ENCODE measurements around the gene ELOVL3. TPM values are rescaled to one million over a fixed set of nuclear protein-coding genes. Genes with fewer than 3 reads are reported as not detected.

The ELOVL3 gene
- total and polyA plus RNA-seq, 2 of the 4 experiments (the other 2 are of a cell fraction) = 0.09 to 0.36 TPM

DNA sequence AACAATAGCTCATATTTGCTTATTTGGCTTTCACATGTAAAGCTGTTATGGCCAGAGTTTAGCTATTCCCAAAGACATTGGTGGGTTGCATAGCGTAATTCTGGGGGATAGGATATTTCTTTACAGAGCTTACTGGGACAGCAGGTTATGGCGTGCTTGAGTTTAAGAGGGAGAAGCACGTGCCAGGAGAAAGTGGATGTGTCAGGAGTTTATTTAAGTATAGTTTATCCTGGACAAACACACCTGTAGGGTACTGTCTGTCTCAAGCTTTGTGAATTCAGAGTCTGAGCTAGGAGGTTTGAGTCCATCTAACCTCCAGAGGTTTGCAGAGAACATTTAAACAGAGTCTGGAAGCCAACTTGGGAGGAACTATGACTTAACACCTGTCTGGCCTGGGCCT, 40.6 kb downstream of the ELOVL3 start:
- peaks cover 30 to 78% of the 10 kb centered on the region in 2 experiments for H3K79me1 ChIP-seq (ENCODE audit: low read depth in 1 of 2, low read length in 2 of 2)
- TF ChIP-seq MXI1 (IDR thresholded peaks at IDR 0.05; ENCODE audit: borderline replicate concordance, low read depth, low read length) (no peak), NFE2L2 (IDR thresholded peaks at IDR 0.05; ENCODE audit: low read depth, low read length) (no peak), RAD21 (IDR thresholded peaks at IDR 0.05; ENCODE audit: low read length) (no peak), MAFK (IDR thresholded peaks at IDR 0.05; ENCODE audit: low read depth, low read length) (no peak), CHD1 (IDR thresholded peaks at IDR 0.05; ENCODE audit: low read depth, low read length) (no peak), BHLHE40 (IDR thresholded peaks at IDR 0.05; ENCODE audit: low read depth, low read length) (no peak), CEBPB (IDR thresholded peaks at IDR 0.05; ENCODE audit: low read depth, low read length) (no peak), SMC3 (IDR thresholded peaks at IDR 0.05; ENCODE audit: low read depth, low read length) (no peak), RFX5 (IDR thresholded peaks at IDR 0.05; ENCODE audit: low read depth, low read length) (no peak), MAZ (IDR thresholded peaks at IDR 0.05; ENCODE audit: borderline replicate concordance, low read depth, low read length) (no peak), FOS (IDR thresholded peaks at IDR 0.05; ENCODE audit: low read depth, low read length) (no peak), POLR2A (IDR thresholded peaks at IDR 0.05; ENCODE audit: low read depth, low read length) (no peak), RCOR1 (IDR thresholded peaks at IDR 0.05; ENCODE audit: insufficient replicate concordance, low read length) (no peak)
- TF ChIP-seq, protein P1, sequence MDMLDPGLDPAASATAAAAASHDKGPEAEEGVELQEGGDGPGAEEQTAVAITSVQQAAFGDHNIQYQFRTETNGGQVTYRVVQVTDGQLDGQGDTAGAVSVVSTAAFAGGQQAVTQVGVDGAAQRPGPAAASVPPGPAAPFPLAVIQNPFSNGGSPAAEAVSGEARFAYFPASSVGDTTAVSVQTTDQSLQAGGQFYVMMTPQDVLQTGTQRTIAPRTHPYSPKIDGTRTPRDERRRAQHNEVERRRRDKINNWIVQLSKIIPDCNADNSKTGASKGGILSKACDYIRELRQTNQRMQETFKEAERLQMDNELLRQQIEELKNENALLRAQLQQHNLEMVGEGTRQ (IDR thresholded peaks at IDR 0.05; ENCODE audit: low read depth, low read length) = no peak
- TF ChIP-seq, protein P2, sequence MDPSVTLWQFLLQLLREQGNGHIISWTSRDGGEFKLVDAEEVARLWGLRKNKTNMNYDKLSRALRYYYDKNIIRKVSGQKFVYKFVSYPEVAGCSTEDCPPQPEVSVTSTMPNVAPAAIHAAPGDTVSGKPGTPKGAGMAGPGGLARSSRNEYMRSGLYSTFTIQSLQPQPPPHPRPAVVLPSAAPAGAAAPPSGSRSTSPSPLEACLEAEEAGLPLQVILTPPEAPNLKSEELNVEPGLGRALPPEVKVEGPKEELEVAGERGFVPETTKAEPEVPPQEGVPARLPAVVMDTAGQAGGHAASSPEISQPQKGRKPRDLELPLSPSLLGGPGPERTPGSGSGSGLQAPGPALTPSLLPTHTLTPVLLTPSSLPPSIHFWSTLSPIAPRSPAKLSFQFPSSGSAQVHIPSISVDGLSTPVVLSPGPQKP (IDR thresholded peaks at IDR 0.05; ENCODE audit: borderline replicate concordance, low read depth, low read length) = no peak
- TF ChIP-seq, protein P3, sequence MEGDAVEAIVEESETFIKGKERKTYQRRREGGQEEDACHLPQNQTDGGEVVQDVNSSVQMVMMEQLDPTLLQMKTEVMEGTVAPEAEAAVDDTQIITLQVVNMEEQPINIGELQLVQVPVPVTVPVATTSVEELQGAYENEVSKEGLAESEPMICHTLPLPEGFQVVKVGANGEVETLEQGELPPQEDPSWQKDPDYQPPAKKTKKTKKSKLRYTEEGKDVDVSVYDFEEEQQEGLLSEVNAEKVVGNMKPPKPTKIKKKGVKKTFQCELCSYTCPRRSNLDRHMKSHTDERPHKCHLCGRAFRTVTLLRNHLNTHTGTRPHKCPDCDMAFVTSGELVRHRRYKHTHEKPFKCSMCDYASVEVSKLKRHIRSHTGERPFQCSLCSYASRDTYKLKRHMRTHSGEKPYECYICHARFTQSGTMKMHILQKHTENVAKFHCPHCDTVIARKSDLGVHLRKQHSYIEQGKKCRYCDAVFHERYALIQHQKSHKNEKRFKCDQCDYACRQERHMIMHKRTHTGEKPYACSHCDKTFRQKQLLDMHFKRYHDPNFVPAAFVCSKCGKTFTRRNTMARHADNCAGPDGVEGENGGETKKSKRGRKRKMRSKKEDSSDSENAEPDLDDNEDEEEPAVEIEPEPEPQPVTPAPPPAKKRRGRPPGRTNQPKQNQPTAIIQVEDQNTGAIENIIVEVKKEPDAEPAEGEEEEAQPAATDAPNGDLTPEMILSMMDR (conservative IDR thresholded peaks at IDR 0.05; ENCODE audit: low read depth, low read length) = no peak
- H4K5ac ChIP-seq (ENCODE audit: low read depth, low read length) = no peak overlapping the region
- DNase-seq (no peak), ATAC-seq (ENCODE audit: low read depth) (no peak)
- no peak overlapping the region for H3K4ac ChIP-seq (ENCODE audit: low read depth, low read length)
- intact Hi-C loops (cut with micrococcal nuclease) = no loop called here
- dilution Hi-C loops (cut with HindIII; ENCODE audit: low sequenced_read_pairs, unreplicated experiment) = no loop called here
- no peak overlapping the region for H4K91ac ChIP-seq (ENCODE audit: insufficient read depth, low read depth, low read length)
- peaks cover 77% of the 10 kb centered on the region for H4K20me1 ChIP-seq (ENCODE audit: insufficient read depth, low read length)
- no peak overlapping the region for H3K23ac ChIP-seq (ENCODE audit: low read depth, low read length)
- H3K36me3 ChIP-seq (ENCODE audit: control insufficient read depth, insufficient read depth, low read length) = peaks cover 13% of the 10 kb centered on the region
- BruUV-seq (replicated peaks) = no TSS peak
- H3K18ac ChIP-seq (ENCODE audit: low read depth, low read length) = no peak overlapping the region
- WGBS, 2 experiments (ENCODE audit: extremely low coverage in 2 of 2, insufficient read length in 1 of 2) = no CpG with 5 or more reads among the region's 3 CpGs
- H3K27ac ChIP-seq (ENCODE audit: insufficient read depth, low read length) = no peak overlapping the region
- no peak overlapping the region for H3K4me2 ChIP-seq (ENCODE audit: low read depth, low read length)
- CTCF ChIA-PET = interaction anchor here (0.7 to 1.1 kb wide), 2 partner anchors 10 to 35 kb away, joined by 3 to 4 read pairs; no protein-coding TSS in a partner anchor
- H3K9me3 ChIP-seq (ENCODE audit: control insufficient read depth, insufficient read depth, low read length) = no peaks in the 10 kb centered on the region
- peaks cover 19% of the 10 kb centered on the region for H3K4me1 ChIP-seq (ENCODE audit: control insufficient read depth, insufficient read depth, low read length)
- H2AK9ac ChIP-seq (replicated peaks; ENCODE audit: low read depth, low read length, poor library complexity) = no peak overlapping the region
- no peak overlapping the region for H4K8ac ChIP-seq (ENCODE audit: low read depth in 2 of 2, low read length in 2 of 2)
- H3K9ac ChIP-seq (ENCODE audit: low read depth, low read length) = no peak overlapping the region
- H2BK5ac ChIP-seq (ENCODE audit: low read depth, low read length, poor library complexity, severe bottlenecking) = no peak overlapping the region
- no peak overlapping the region for H2BK15ac ChIP-seq (ENCODE audit: low read depth, low read length)
- no peak overlapping the region for H3K56ac ChIP-seq (ENCODE audit: extremely low read depth, insufficient read depth, low read length)
- no peak overlapping the region for H2BK20ac ChIP-seq (ENCODE audit: low read depth, low read length)
- no peak overlapping the region for H2BK120ac ChIP-seq (ENCODE audit: low read depth, low read length)
- no peak overlapping the region for H3K14ac ChIP-seq (replicated peaks; ENCODE audit: low read depth, low read length)
- H2AFZ ChIP-seq (replicated peaks; ENCODE audit: low read length, poor library complexity) = no peak overlapping the region
- in situ Hi-C loops (cut with MboI; ENCODE audit: low sequenced_read_pairs) = no loop called here
- POLR2A ChIA-PET (ENCODE audit: unreplicated experiment) = interaction anchor here (0.5 kb wide), 1 partner anchor 19 kb away, joined by 3 read pairs; no protein-coding TSS in a partner anchor
- H3K9me1 ChIP-seq (ENCODE audit: insufficient read depth, low read length) = peaks cover 35% of the 10 kb centered on the region
- no peaks in the 10 kb centered on the region for H3K27me3 ChIP-seq (ENCODE audit: control insufficient read depth, insufficient read depth, low read length)
- no peak overlapping the region for H2AK5ac ChIP-seq (ENCODE audit: low read depth, low read length)
- no peak overlapping the region for H3K4me3 ChIP-seq (ENCODE audit: insufficient read depth, low read depth, low read length)

Data from IMR-90 (cell line).